DMS 273 (cell line): ENCODE results near the gene KCNQ2.
A peak's percentile ranks its signal among the peaks of the same experiment; 100 is the strongest.

ENCODE experiments used
- DNase-seq: peaks from one replicate; lab custom pipeline; 2025; ENCODE audit not compliant: unreplicated experiment; lab: John Stamatoyannopoulos, UW

KCNQ2 gene

GRCh38 chr20:63374504-63374903, 98.0 kb downstream of the KCNQ2 start:
- DNase-seq = no peak

GRCh38 chr20:63373996-63374395, 98.5 kb downstream of the KCNQ2 start:
- DNase-seq = no peak

GRCh38 chr20:63372971-63373885, 99.2 kb downstream of the KCNQ2 start:
- no peak for DNase-seq

GRCh38 chr20:63371291-63371865, 101.1 kb downstream of the KCNQ2 start:
- DNase-seq = peak; percentile 83

GRCh38 chr20:63370618-63371187, 101.8 kb downstream of the KCNQ2 start:
- peak; percentile 84 for DNase-seq

GRCh38 chr20:63369724-63370617, 102.5 kb downstream of the KCNQ2 start:
- no peak for DNase-seq

GRCh38 chr20:63369024-63369530, 103.4 kb downstream of the KCNQ2 start:
- DNase-seq = no peak

- DNase-seq = no peak
Observed at GRCh38 chr20:63368151-63368550, 104.3 kb downstream of the KCNQ2 start.

GRCh38 chr20:63367446-63368055, 104.9 kb downstream of the KCNQ2 start:
- no peak for DNase-seq

GRCh38 chr20:63366390-63367365, 105.8 kb downstream of the KCNQ2 start:
- peak; percentile 58 for DNase-seq

- DNase-seq = no peak
Observed at GRCh38 chr20:63365601-63366389, 106.7 kb downstream of the KCNQ2 start.

- no peak for DNase-seq
Observed at GRCh38 chr20:63364801-63365585, 107.5 kb downstream of the KCNQ2 start.

- no peak for DNase-seq
Observed at GRCh38 chr20:63363981-63364561, 108.4 kb downstream of the KCNQ2 start.

- DNase-seq = no peak
Observed at GRCh38 chr20:63363013-63363957, 109.2 kb downstream of the KCNQ2 start.

- DNase-seq = no peak
Observed at GRCh38 chr20:63362436-63363009, 109.9 kb downstream of the KCNQ2 start.
